NT2/D1 (cell line): Measurements from ENCODE around the gene ATG10.

ENCODE experiments used
- YY1 ChIP-seq: IDR thresholded peaks from 2 replicates; pipeline ENCODE4 v1.6.1; 2011; ENCODE audit not compliant: insufficient read length, insufficient read depth
- ZNF274 ChIP-seq: IDR thresholded peaks from 2 replicates; pipeline ENCODE4 v1.6.1; 2011; ENCODE audit warnings: mild to moderate bottlenecking, low read depth, low read length

DNA sequence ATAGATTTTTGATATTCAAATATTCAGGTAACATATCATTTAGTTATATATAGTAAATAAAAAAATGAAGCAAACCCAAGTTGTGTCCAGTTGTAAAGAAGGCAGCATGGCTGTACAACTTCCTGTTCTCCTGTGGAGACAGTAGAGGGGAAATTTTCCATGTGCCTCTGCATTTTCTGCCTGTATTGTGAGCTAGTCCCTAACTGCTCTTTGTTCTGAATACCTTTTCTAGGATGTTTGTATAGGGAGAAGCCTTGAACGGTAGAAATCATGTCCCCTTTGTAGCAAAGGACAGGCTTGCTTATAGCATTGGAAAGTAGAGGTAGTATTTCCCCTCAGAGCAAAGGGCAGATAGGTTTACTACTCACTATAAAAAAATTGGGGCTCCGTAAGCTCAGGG, 319.6 kb downstream of the ATG10 start:
- TF ChIP-seq ZNF274: no peak
- no peak for TF ChIP-seq YY1
